H1 (cell line): Measurements from ENCODE around the gene RHBDF2.

Experiments
- CEBPB ChIP-seq: IDR thresholded peaks from 2 replicates; pipeline ENCODE4 v1.6.1; 2012; ENCODE audit warnings: low read depth, low read length
- CHD2 ChIP-seq: IDR thresholded peaks from 2 replicates; pipeline ENCODE4 v1.6.1; 2012; ENCODE audit warnings: low read length, improper control_type of control experiment
- EP300 ChIP-seq, 2 experiments: IDR thresholded peaks; 1 replicate in 1 of 2; 2 replicates in 1 of 2; pipeline ENCODE4 v1.6.1; 2011 to 2012; ENCODE audit warnings: low read depth in 2 of 2, low read length in 2 of 2, mild to moderate bottlenecking in 2 of 2, borderline replicate concordance in 1 of 2, inconsistent platforms in 1 of 2, moderate library complexity in 1 of 2
- EZH2 ChIP-seq: fragments of 200-600 bp; sonication (generic); IDR thresholded peaks from 2 replicates; pipeline ENCODE4 v1.7.1; 2012; ENCODE audit warnings: low read depth, mild to moderate bottlenecking, moderate library complexity, low read length, inconsistent platforms; ENCODE audit not compliant: severe bottlenecking
- HDAC2 ChIP-seq, 2 experiments: fragments of 300-600 bp in 1 of 2; sonication (generic) in 1 of 2; IDR thresholded peaks; 2 replicates each; pipeline ENCODE4 v1.6.1; 2011 to 2012; ENCODE audit warnings: low read depth in 2 of 2, low read length in 2 of 2, mild to moderate bottlenecking in 2 of 2, moderate library complexity in 2 of 2, borderline replicate concordance in 1 of 2, inconsistent platforms in 1 of 2
- JUN ChIP-seq: IDR thresholded peaks from 2 replicates; pipeline ENCODE4 v1.6.1; 2011; ENCODE audit warnings: low read depth, mild to moderate bottlenecking, improper control_type of control experiment, low read length
- KDM1A ChIP-seq: fragments of 200-600, 300-600 bp; sonication (generic); IDR thresholded peaks from 2 replicates; pipeline ENCODE4 v1.7.1; 2016; ENCODE audit warnings: mild to moderate bottlenecking, low read length, borderline replicate concordance
- KDM5A ChIP-seq: fragments of 200-600 bp; IDR thresholded peaks from 2 replicates; pipeline ENCODE4 v1.7.1; 2012; ENCODE audit warnings: mild to moderate bottlenecking, low read length, inconsistent platforms, mixed read lengths
- POLR2A ChIP-seq, 2 experiments: IDR thresholded peaks; 1 replicate in 1 of 2; 2 replicates in 1 of 2; pipeline ENCODE4 v1.6.1; 2011; ENCODE audit warnings: low read depth in 2 of 2, low read length in 2 of 2, mild to moderate bottlenecking in 2 of 2; ENCODE audit errors: control extremely low read depth in 1 of 2
- POLR2AphosphoS5 ChIP-seq: IDR thresholded peaks from 2 replicates; pipeline ENCODE4 v1.6.1; 2011; ENCODE audit warnings: low read depth, low read length
- RAD21 ChIP-seq, 2 experiments: IDR thresholded peaks in 1 of 2; conservative IDR thresholded peaks in 1 of 2; 2 replicates each; pipeline ENCODE4 v1.6.1; 2011; ENCODE audit warnings: low read depth in 2 of 2, low read length in 2 of 2, improper control_type of control experiment in 1 of 2, inconsistent platforms in 1 of 2, mild to moderate bottlenecking in 1 of 2, moderate library complexity in 1 of 2
- TBP ChIP-seq: IDR thresholded peaks from 2 replicates; pipeline ENCODE4 v1.6.1; 2011; ENCODE audit warnings: low read depth, low read length, improper control_type of control experiment
- TCF12 ChIP-seq: IDR thresholded peaks from 2 replicates; pipeline ENCODE4 v1.6.1; 2011; ENCODE audit warnings: low read depth, mild to moderate bottlenecking, low read length
- TF ChIP-seq, protein P1 (sequence below), 3 experiments: IDR thresholded peaks; 1 replicate in 2 of 3; 2 replicates in 1 of 3; pipeline versions ENCODE4 v1.5.1 to v1.6.1; 2011; ENCODE audit warnings: low read length in 3 of 3, mild to moderate bottlenecking in 3 of 3, inconsistent platforms in 2 of 3, low read depth in 1 of 3, moderate library complexity in 1 of 3; ENCODE audit not compliant: insufficient read depth in 1 of 3; ENCODE audit errors: control extremely low read depth in 1 of 3

DNA sequence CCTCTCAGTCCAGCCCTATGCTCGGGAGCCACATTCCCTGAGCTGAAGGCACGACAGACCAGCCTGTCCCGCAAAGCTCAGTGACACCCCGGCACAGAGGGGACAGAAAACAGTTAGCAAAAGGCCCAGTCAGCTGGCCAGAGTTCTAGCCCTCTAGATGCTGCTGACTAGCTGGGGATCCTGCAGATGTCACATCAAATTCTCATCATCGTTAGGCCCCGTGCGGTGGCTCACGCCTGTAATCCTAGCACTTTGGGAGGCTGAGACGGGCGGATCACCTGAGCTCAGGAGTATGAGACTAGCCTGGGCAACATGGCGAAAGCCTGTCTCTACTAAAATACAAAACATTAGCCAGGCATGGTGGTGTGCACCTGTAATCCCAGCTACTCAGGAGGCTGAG, 65.5 kb downstream of the RHBDF2 start:
- TF ChIP-seq KDM1A (no peak), POLR2A (IDR thresholded peaks at IDR 0.05; ENCODE audit: control extremely low read depth in 1 of 2, low read depth in 2 of 2, low read length in 2 of 2) (no peak), RAD21 (IDR thresholded peaks at IDR 0.05 in 1 of 2, conservative IDR thresholded peaks at IDR 0.05 in 1 of 2; ENCODE audit: low read depth in 2 of 2, low read length in 2 of 2) (no peak), TCF12 (no peak), EP300 (IDR thresholded peaks at IDR 0.05; ENCODE audit: borderline replicate concordance in 1 of 2, low read depth in 2 of 2, low read length in 2 of 2) (no peak), EZH2 (no peak), TBP (no peak), CHD2 (no peak), CEBPB (no peak), KDM5A (no peak), HDAC2 (IDR thresholded peaks at IDR 0.05; ENCODE audit: borderline replicate concordance in 1 of 2, low read depth in 2 of 2, low read length in 2 of 2) (no peak), POLR2AphosphoS5 (no peak), JUN (no peak)
- TF ChIP-seq, protein P1, sequence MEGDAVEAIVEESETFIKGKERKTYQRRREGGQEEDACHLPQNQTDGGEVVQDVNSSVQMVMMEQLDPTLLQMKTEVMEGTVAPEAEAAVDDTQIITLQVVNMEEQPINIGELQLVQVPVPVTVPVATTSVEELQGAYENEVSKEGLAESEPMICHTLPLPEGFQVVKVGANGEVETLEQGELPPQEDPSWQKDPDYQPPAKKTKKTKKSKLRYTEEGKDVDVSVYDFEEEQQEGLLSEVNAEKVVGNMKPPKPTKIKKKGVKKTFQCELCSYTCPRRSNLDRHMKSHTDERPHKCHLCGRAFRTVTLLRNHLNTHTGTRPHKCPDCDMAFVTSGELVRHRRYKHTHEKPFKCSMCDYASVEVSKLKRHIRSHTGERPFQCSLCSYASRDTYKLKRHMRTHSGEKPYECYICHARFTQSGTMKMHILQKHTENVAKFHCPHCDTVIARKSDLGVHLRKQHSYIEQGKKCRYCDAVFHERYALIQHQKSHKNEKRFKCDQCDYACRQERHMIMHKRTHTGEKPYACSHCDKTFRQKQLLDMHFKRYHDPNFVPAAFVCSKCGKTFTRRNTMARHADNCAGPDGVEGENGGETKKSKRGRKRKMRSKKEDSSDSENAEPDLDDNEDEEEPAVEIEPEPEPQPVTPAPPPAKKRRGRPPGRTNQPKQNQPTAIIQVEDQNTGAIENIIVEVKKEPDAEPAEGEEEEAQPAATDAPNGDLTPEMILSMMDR (IDR thresholded peaks at IDR 0.05; ENCODE audit: control extremely low read depth in 1 of 3, insufficient read depth in 1 of 3, low read depth in 1 of 3, low read length in 3 of 3): no peak
